Activated naive CD8-positive, alpha-beta T cell treated with anti-CD3 and anti-CD28 coated beads, Interleukin-2, amount 50 U/mL, for 24 hours (primary cell): Measurements from ENCODE around the gene PLEKHM3.

Experiments used
- ATAC-seq: fragments of 150-1000 bp; cut with Tn5 transposase; one replicate; pipeline ENCODE4 v1.10.0; 2021
- DNase-seq: peaks from one replicate; pipeline ENCODE4 v3.0.0; 2021
- H3K27ac Mint-ChIP-seq: one replicate; pipeline ENCODE4 v1.8.0; 2021; ENCODE audit warnings: mild to moderate bottlenecking, mixed read lengths
- H3K27me3 Mint-ChIP-seq: one replicate; pipeline ENCODE4 v1.8.0; 2021; ENCODE audit warnings: mixed read lengths
- H3K36me3 Mint-ChIP-seq: one replicate; pipeline ENCODE4 v1.8.0; 2021; ENCODE audit warnings: low read depth, mixed read lengths
- H3K4me1 Mint-ChIP-seq: one replicate; pipeline ENCODE4 v1.8.0; 2021; ENCODE audit warnings: mixed read lengths
- H3K4me3 Mint-ChIP-seq: one replicate; pipeline ENCODE4 v1.8.0; 2021; ENCODE audit warnings: mild to moderate bottlenecking, moderate library complexity, mixed read lengths
- H3K9me3 Mint-ChIP-seq: one replicate; pipeline ENCODE4 v1.8.0; 2021; ENCODE audit warnings: mixed read lengths

The PLEKHM3 gene

GRCh38 chr2:207935991-207936370 is 89.3 kb downstream of the PLEKHM3 start:
- H3K4me3 Mint-ChIP-seq, result no peak overlapping the region
- no peaks in the 10 kb centered on the region for H3K9me3 Mint-ChIP-seq
- no peaks in the 10 kb centered on the region for H3K4me1 Mint-ChIP-seq
- DNase-seq (no peak), ATAC-seq (no peak)
- H3K36me3 Mint-ChIP-seq, result no peaks in the 10 kb centered on the region
- no peak overlapping the region for H3K27ac Mint-ChIP-seq
- no peaks in the 10 kb centered on the region for H3K27me3 Mint-ChIP-seq

- no peak overlapping the region for H3K27ac Mint-ChIP-seq
- DNase-seq (no peak), ATAC-seq (no peak)
- H3K4me1 Mint-ChIP-seq, result no peaks in the 10 kb centered on the region
- no peaks in the 10 kb centered on the region for H3K27me3 Mint-ChIP-seq
- no peaks in the 10 kb centered on the region for H3K9me3 Mint-ChIP-seq
- peaks cover 1% of the 10 kb centered on the region for H3K36me3 Mint-ChIP-seq
- no peak overlapping the region for H3K4me3 Mint-ChIP-seq
Observed at GRCh38 chr2:207935121-207935990, 90.0 kb downstream of the PLEKHM3 start.

GRCh38 chr2:207934720-207935119 is 90.6 kb downstream of the PLEKHM3 start:
- Mint-ChIP-seq H3K36me3 (peaks cover 1% of the 10 kb centered on the region), H3K27ac (no peak overlapping the region), H3K9me3 (no peaks in the 10 kb centered on the region), H3K4me1 (no peaks in the 10 kb centered on the region), H3K4me3 (no peak overlapping the region), H3K27me3 (no peaks in the 10 kb centered on the region)
- DNase-seq (no peak), ATAC-seq (no peak)

- no peak for DNase-seq
- H3K27ac Mint-ChIP-seq, result no peak overlapping the region
Observed at GRCh38 chr2:207933396-207934065, 91.8 kb downstream of the PLEKHM3 start.

GRCh38 chr2:207932106-207932505 is 93.2 kb downstream of the PLEKHM3 start:
- Mint-ChIP-seq H3K27me3 (no peaks in the 10 kb centered on the region), H3K27ac (no peak overlapping the region), H3K4me1 (no peaks in the 10 kb centered on the region), H3K4me3 (no peak overlapping the region), H3K9me3 (no peaks in the 10 kb centered on the region), H3K36me3 (peaks cover 1% of the 10 kb centered on the region)
- ATAC-seq (no peak), DNase-seq (no peak)

More at GRCh38 chr2:207933396-207934065, 91.8 kb downstream of the PLEKHM3 start:
- Mint-ChIP-seq H3K9me3 (no peaks in the 10 kb centered on the region), H3K36me3 (peaks cover 1% of the 10 kb centered on the region), H3K4me1 (no peaks in the 10 kb centered on the region), H3K4me3 (no peak overlapping the region), H3K27me3 (no peaks in the 10 kb centered on the region)
- no peak for ATAC-seq

GRCh38 chr2:207930747-207931146 is 94.6 kb downstream of the PLEKHM3 start:
- Mint-ChIP-seq H3K27ac (no peak overlapping the region), H3K27me3 (no peaks in the 10 kb centered on the region), H3K4me1 (peaks cover 7% of the 10 kb centered on the region), H3K36me3 (peaks cover 4% of the 10 kb centered on the region), H3K4me3 (no peak overlapping the region), H3K9me3 (no peaks in the 10 kb centered on the region)
- DNase-seq (no peak), ATAC-seq (no peak)

- ATAC-seq (no peak), DNase-seq (no peak)
- Mint-ChIP-seq H3K27ac (no peak overlapping the region), H3K4me3 (no peak overlapping the region), H3K27me3 (no peaks in the 10 kb centered on the region), H3K4me1 (peaks cover 12% of the 10 kb centered on the region), H3K9me3 (no peaks in the 10 kb centered on the region), H3K36me3 (peaks cover 4% of the 10 kb centered on the region)
Observed at GRCh38 chr2:207929923-207930322, 95.4 kb downstream of the PLEKHM3 start.

- Mint-ChIP-seq H3K4me3 (no peak overlapping the region), H3K4me1 (peaks cover 16% of the 10 kb centered on the region), H3K27me3 (no peaks in the 10 kb centered on the region), H3K36me3 (peaks cover 6% of the 10 kb centered on the region), H3K9me3 (no peaks in the 10 kb centered on the region), H3K27ac (no peak overlapping the region)
- DNase-seq, result no peak
- no peak for ATAC-seq
Observed at GRCh38 chr2:207928079-207928478, 97.2 kb downstream of the PLEKHM3 start.

GRCh38 chr2:207926989-207927300 is 98.4 kb downstream of the PLEKHM3 start:
- no peak for ATAC-seq
- Mint-ChIP-seq H3K9me3 (no peaks in the 10 kb centered on the region), H3K4me3 (no peak overlapping the region), H3K27me3 (no peaks in the 10 kb centered on the region), H3K4me1 (peaks cover 16% of the 10 kb centered on the region), H3K27ac (no peak overlapping the region), H3K36me3 (peaks cover 8% of the 10 kb centered on the region)
- no peak for DNase-seq

GRCh38 chr2:207926133-207926988 is 99.0 kb downstream of the PLEKHM3 start:
- Mint-ChIP-seq H3K27ac (no peak overlapping the region), H3K4me1 (peaks cover 16% of the 10 kb centered on the region), H3K36me3 (peaks cover 10% of the 10 kb centered on the region), H3K9me3 (no peaks in the 10 kb centered on the region), H3K27me3 (no peaks in the 10 kb centered on the region), H3K4me3 (no peak overlapping the region)
- ATAC-seq (no peak), DNase-seq (no peak)

GRCh38 chr2:207925601-207926000 is 99.7 kb downstream of the PLEKHM3 start:
- ATAC-seq (no peak), DNase-seq (no peak)
- H3K27ac Mint-ChIP-seq, result no peak overlapping the region
- no peaks in the 10 kb centered on the region for H3K9me3 Mint-ChIP-seq
- peaks cover 16% of the 10 kb centered on the region for H3K4me1 Mint-ChIP-seq
- peaks cover 10% of the 10 kb centered on the region for H3K36me3 Mint-ChIP-seq
- H3K4me3 Mint-ChIP-seq, result no peak overlapping the region
- no peaks in the 10 kb centered on the region for H3K27me3 Mint-ChIP-seq

GRCh38 chr2:207921606-207922005 is 103.7 kb downstream of the PLEKHM3 start:
- Mint-ChIP-seq H3K36me3 (peaks cover 11% of the 10 kb centered on the region), H3K4me1 (peaks cover 16% of the 10 kb centered on the region), H3K27me3 (no peaks in the 10 kb centered on the region), H3K4me3 (no peak overlapping the region), H3K27ac (no peak overlapping the region), H3K9me3 (no peaks in the 10 kb centered on the region)
- DNase-seq (no peak), ATAC-seq (no peak)

GRCh38 chr2:207920721-207921120 is 104.6 kb downstream of the PLEKHM3 start:
- H3K27ac Mint-ChIP-seq, result no peak overlapping the region
- no peak overlapping the region for H3K4me3 Mint-ChIP-seq
- no peaks in the 10 kb centered on the region for H3K9me3 Mint-ChIP-seq
- ATAC-seq (no peak), DNase-seq (no peak)
- peaks cover 9% of the 10 kb centered on the region for H3K36me3 Mint-ChIP-seq
- no peaks in the 10 kb centered on the region for H3K27me3 Mint-ChIP-seq
- peaks cover 9% of the 10 kb centered on the region for H3K4me1 Mint-ChIP-seq

- Mint-ChIP-seq H3K4me1 (peaks cover 6% of the 10 kb centered on the region), H3K36me3 (peaks cover 9% of the 10 kb centered on the region), H3K27ac (no peak overlapping the region), H3K9me3 (no peaks in the 10 kb centered on the region), H3K4me3 (no peak overlapping the region), H3K27me3 (no peaks in the 10 kb centered on the region)
- no peak for ATAC-seq
- no peak for DNase-seq
Observed at GRCh38 chr2:207920321-207920720, 105.0 kb downstream of the PLEKHM3 start.
